HG02571 (cell line): ENCODE data around the gene MCF2L2.
"Not testable (repeated sequence)": the region's sequence is repeated elsewhere in the genome, so short reads cannot be mapped to it uniquely, and the experiment has no call there.

Experiments used
- ATAC-seq: cut with Tn5 transposase; IDR thresholded peaks from one replicate; pipeline ENCODE4 v1.9.1; 2021; ENCODE audit warnings: mild to moderate bottlenecking, moderate library complexity; ENCODE audit not compliant: unreplicated experiment

Gene MCF2L2

GRCh38 chr3:183396662-183397391 lies 31.6 kb downstream of the MCF2L2 start:
- ATAC-seq: no peak

DNA sequence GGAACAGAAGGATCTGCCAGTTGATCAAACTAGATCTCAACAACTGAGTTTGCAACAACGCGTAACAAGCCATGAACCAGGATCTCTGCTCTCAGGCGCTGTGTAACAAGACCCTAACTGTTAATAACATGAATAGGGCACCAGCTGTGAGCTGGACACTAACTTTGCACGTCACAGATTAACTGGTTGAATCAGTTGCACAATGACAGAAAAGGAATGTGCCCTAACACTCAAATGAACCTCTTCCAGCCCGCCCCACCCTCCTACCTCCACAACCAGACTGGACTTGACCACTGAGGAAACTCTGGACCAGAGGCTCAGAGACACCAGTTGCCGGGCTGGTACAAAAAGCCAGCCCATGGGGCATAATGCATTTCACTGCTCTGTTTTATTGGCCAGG lies 34.3 kb downstream of the MCF2L2 start:
- no peak for ATAC-seq

- no peak for ATAC-seq
Observed at GRCh38 chr3:183393625-183394024, 34.8 kb downstream of the MCF2L2 start.

GRCh38 chr3:183392186-183393034 lies 36.0 kb downstream of the MCF2L2 start:
- ATAC-seq: no peak

DNA sequence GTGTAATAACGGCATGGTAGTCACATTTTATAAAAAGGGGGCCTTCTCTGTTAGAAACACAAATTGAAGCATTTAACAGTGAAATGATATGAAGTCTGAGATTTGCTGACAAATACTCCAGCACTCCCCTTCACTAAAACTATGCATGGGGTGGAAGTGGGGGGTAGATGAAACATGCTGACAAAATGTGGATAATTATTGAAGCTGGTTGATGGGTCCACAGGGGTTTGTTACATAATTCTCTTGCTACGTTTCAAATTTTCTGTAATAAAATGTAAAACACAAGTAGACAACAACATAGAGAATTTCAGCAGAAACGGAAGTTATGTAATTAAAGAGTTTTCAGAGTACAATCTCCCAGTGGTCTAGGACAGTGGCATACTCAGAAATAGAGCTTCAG lies 37.0 kb downstream of the MCF2L2 start:
- ATAC-seq: no peak

DNA sequence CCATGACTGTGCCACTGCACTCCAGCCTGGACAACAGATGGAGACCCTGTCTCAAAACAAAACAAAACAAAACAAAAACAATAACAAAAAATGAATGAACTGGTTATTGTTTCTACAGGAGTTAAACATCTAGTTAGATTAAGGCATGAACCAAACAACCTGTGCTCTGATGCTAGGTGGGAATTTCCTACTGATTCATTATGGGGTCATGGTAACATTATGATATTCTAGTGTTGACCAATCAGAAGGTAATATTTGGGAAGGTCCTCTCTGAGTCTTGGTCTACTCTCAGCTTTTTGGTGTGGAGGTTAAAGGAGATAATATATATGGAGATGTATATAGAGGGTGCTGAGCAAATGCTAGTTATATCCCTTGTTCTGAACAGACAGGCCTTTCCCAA lies 37.6 kb downstream of the MCF2L2 start:
- ATAC-seq: no peak

DNA sequence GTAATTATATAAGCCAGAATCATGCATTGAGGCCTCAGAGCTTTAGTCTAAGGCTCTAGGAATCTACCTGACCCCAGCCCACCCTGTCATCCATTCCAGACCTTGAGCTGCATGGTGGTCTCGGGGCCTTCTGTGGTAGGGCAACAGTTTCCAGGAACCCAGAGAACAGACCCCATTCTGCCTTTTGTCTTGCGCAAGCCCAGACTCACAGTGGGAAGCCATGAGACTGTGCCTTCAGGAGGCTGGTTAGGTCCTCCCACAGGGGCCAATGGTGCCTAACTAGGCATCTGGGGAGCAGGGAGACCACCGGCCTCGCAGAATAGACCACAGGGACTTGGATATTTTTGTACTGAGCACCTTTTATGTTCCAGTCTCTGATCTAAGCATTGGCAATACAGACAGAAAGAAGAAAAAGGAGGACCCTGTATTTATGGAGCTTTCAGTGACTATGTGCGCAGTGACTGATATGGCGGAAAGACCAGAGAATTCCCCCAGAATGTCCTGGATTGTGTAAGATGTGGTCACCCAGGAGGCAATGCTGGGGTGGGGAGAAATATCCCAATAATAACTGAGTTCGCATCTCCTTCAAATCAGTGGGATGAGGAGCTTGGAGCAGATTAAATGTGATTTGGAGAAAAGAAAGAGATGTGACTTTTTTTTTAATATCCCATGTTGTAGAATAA lies 40.1 kb downstream of the MCF2L2 start:
- no peak for ATAC-seq

GRCh38 chr3:183387797-183388196 lies 40.6 kb downstream of the MCF2L2 start:
- no peak for ATAC-seq

- no peak for ATAC-seq
Observed at GRCh38 chr3:183386651-183387050, 41.8 kb downstream of the MCF2L2 start.

DNA sequence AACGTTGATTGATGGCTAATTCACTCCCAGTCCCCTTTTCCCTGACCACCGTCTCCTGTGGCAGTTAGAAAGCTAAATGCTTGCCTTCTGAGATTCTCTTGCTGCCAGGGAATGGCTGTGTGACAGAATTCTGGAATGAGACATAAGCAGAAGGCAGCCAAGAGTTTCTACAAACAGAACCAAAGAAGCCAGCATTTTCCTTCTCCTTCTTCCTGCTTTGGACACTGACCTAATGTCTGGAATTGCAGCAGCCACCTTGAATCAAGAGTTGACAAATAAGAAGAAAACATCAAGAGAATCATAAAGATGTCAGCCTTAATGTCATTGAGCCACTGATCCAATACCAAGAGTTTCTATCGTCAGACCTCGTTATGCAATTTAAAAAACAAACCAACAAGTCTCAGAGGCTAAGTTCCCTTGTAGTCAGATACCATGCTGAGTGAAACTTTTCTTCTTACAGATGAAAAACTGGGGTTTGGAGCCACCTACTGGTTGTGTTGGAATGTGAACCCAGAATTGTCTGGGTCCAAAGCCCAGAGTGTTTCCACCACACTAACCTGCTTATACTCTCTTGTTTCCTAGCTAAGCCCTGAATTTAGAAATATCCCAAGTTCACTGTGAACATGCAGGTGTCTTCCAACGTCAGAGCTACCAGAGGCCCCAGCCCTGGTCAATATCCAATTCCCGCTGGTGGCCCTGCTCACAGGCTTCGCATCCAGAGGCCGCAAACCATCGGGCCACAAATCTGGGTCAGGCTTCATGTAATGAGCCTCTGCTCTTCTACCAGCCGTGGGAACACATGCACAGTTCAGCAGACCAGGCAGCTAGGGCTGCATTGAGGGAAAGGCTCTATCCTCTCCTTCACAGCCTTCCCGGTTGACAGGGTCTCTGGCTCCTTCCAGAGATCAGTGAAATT lies 42.5 kb downstream of the MCF2L2 start:
- no peak for ATAC-seq

- ATAC-seq: no peak
Observed at GRCh38 chr3:183381673-183382072, 46.7 kb downstream of the MCF2L2 start.

DNA sequence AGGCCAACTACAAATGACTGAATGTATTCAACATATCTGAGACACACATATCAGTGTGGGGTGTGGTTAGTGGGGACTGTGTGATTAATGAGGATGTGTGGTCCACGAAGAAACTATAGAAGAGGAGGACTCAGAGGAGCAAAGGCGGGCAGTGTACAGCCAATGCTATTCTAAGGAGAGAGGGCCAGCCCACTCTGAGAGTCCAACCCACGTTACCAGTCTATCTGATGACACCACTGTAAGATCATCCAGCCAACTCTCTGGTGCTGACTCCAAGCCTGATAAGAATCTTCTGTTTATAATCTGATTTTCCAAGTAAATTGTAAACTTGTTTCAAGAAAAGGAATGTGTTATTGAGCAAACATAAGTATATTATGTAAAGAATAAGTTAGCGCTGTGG lies 47.2 kb downstream of the MCF2L2 start:
- no peak for ATAC-seq

GRCh38 chr3:183378951-183379350 lies 49.5 kb downstream of the MCF2L2 start:
- no peak for ATAC-seq

- no peak for ATAC-seq
Observed at GRCh38 chr3:183378545-183378944, 49.9 kb downstream of the MCF2L2 start.

GRCh38 chr3:183378008-183378407 lies 50.4 kb downstream of the MCF2L2 start:
- no peak for ATAC-seq

GRCh38 chr3:183377307-183377959 lies 51.0 kb downstream of the MCF2L2 start:
- no peak for ATAC-seq

DNA sequence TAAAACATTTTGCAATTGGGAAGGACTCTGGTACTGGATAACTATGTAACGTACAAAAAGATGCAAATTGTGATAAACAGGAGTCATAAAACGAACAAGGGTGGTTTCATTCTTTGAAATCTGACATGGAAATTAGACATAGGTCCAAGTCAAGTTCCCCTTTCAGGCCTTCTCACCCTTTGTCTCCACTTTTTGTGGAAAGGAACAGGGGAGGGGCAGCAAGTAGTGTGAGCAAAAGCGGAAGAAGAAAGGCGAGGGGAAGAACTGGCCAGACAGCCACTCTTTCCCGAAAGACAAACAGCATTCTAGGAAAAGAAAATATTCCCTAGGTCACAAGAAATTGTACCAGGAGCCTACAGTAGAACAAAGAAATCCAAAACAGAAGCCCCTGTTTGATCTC lies 52.6 kb downstream of the MCF2L2 start:
- no peak for ATAC-seq

DNA sequence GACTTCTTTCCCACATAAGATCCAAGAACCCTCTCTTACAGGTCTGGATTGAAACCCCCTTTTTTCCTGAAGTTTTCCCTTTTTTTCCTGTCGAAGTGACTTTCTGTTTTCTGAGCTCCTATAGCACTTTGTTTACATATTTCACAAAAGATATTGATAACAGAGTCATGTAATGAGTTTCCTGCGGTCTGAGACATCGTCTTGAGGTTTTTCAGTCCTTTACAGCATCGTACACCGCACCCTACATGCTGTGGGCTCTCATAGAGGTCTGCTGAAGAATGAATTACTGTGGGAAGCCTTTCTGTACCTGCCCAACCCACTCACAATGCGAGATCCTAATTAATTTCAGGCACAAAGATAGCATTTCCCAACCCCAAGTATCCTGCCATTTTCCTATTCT lies 53.1 kb downstream of the MCF2L2 start:
- no peak for ATAC-seq

- ATAC-seq: no peak
Observed at GRCh38 chr3:183372911-183373310, 55.5 kb downstream of the MCF2L2 start.

DNA sequence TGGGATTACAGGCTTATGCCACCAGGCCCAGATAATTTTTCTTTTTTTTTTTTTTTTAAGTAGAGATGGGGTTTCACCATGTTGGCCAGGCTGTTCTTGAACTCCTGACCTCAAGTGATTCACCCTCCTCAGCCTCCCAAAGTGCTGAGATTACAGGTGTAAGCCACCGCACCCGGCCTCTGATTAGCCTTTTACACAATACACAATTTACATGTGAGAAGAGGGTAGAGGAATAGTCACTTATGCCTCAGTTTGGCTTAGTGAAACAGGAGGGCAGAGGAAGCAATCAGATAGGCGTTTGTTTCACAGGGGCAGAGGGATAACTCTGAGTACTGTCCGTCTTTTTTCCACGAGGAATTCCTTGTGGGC lies 56.8 kb downstream of the MCF2L2 start:
- ATAC-seq: not testable (repeated sequence)
